C4-2B (cell line): Measurements from ENCODE around the gene RNF144B.

Experiments
- ZFX ChIP-seq: fragments of 450-650 bp; IDR thresholded peaks from 2 replicates; pipeline ENCODE4 v1.6.1; 2017
- TF ChIP-seq, protein P1 (sequence below): fragments of 450-650 bp; conservative IDR thresholded peaks from 2 replicates; pipeline ENCODE4 v1.5.1; 2017; ENCODE audit warnings: mild to moderate bottlenecking

DNA sequence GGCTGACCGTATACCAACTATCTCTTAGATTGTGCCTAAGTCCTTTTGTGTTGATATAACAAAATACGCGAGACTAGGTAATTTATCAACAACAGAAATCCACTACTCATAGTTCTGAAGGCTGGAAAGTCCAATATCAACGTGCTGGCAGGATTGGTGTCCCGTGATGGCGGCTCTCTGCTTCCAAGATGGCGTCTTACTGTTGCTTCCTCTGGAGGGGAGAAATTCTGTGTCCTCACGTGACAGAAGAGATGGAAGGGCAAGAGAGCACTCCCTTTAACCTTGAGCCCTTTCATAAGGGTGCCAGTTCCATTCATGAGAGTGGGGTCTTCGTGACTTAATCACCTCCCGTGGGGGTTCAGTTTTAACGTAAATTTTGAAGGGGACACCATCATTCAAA is 28.1 kb downstream of the RNF144B start:
- TF ChIP-seq, protein P1, sequence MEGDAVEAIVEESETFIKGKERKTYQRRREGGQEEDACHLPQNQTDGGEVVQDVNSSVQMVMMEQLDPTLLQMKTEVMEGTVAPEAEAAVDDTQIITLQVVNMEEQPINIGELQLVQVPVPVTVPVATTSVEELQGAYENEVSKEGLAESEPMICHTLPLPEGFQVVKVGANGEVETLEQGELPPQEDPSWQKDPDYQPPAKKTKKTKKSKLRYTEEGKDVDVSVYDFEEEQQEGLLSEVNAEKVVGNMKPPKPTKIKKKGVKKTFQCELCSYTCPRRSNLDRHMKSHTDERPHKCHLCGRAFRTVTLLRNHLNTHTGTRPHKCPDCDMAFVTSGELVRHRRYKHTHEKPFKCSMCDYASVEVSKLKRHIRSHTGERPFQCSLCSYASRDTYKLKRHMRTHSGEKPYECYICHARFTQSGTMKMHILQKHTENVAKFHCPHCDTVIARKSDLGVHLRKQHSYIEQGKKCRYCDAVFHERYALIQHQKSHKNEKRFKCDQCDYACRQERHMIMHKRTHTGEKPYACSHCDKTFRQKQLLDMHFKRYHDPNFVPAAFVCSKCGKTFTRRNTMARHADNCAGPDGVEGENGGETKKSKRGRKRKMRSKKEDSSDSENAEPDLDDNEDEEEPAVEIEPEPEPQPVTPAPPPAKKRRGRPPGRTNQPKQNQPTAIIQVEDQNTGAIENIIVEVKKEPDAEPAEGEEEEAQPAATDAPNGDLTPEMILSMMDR = no peak
- no peak for TF ChIP-seq ZFX
